Esophagus squamous epithelium (tissue), 4 donors: ENCODE data around the gene EIPR1.

Experiments
- POLR2A ChIP-seq, 4 donors: fragments of 450-650 bp; IDR thresholded peaks; one replicate each; pipeline ENCODE4 v1.6.1; 2017; ENCODE audit warnings: antibody characterized with exemption in 4 of 4, mild to moderate bottlenecking in 4 of 4, moderate library complexity in 3 of 4
- TF ChIP-seq, protein P1 (sequence below), 6 experiments: fragments of 450-650 bp in 4 of 6; fragments of 200-600 bp in 2 of 6; sonication (generic) in 2 of 6; IDR thresholded peaks; one replicate each; pipeline ENCODE4 v1.5.1; 2016 to 2019; ENCODE audit warnings: antibody characterized with exemption in 6 of 6, mild to moderate bottlenecking in 4 of 6, moderate library complexity in 4 of 6

GRCh38 chr2:3151153-3151918 is 226.3 kb downstream of the EIPR1 start:
- TF ChIP-seq, protein P1, sequence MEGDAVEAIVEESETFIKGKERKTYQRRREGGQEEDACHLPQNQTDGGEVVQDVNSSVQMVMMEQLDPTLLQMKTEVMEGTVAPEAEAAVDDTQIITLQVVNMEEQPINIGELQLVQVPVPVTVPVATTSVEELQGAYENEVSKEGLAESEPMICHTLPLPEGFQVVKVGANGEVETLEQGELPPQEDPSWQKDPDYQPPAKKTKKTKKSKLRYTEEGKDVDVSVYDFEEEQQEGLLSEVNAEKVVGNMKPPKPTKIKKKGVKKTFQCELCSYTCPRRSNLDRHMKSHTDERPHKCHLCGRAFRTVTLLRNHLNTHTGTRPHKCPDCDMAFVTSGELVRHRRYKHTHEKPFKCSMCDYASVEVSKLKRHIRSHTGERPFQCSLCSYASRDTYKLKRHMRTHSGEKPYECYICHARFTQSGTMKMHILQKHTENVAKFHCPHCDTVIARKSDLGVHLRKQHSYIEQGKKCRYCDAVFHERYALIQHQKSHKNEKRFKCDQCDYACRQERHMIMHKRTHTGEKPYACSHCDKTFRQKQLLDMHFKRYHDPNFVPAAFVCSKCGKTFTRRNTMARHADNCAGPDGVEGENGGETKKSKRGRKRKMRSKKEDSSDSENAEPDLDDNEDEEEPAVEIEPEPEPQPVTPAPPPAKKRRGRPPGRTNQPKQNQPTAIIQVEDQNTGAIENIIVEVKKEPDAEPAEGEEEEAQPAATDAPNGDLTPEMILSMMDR (IDR thresholded peaks at IDR 0.05) = no peak
- no peak for TF ChIP-seq POLR2A (IDR thresholded peaks at IDR 0.05)
